D721Med (cell line): Measurements from ENCODE around the gene NUAK2.
A peak's percentile ranks its signal among the peaks of the same experiment; 100 is the strongest.

Source experiments
- DNase-seq: peaks from one replicate; pipeline ENCODE4 v3.0.0; 2011; ENCODE audit warnings: low spot score; ENCODE audit not compliant: insufficient read length
- FAIRE-seq: peaks from 2 replicates; lab custom pipeline; 2011; peaks lifted over from hg19 to GRCh38; lab: Jason Lieb, UNC
- CTCF ChIP-seq: IDR thresholded peaks from 2 replicates; pipeline ENCODE4 v1.5.1; 2012; ENCODE audit warnings: mild to moderate bottlenecking, control low read depth; ENCODE audit not compliant: insufficient read depth; ENCODE audit errors: missing control alignments

The NUAK2 gene

DNA sequence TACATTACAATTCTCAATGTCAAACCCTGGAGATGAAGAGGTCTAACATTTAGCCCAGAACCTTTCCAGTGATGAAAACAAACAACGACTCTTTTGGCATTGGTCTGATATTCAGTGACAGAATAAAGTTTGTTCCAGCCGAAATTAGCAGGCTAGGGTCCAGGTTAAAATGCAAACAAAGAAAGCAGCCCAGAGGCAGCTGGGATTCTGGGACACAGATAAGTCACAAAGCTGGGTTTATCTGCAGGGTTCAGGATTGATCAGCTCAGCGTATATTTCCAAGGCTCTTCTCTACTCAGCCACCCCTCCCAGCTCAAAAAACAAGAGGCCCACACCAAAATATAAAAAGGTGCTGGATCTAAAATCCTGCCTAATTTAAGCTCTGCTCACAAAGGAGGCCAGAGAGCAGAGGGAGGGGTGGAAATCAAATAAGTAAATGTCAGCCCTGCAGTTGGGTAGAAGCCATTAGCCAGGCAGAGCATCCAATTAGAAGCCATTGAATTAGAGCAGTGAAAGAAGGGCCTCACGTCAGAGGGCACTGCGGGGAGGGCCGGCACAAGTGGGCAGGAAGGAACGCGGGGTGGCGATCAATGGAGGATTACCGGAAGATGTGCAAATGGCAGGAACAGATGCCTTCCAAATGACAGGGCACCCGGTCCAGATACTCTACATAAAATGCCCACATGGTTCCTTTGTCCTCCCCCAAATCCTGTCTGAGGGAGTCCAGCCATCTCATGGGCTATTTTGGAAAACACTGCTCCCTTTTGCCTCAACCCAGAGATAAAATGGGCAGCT, 38.4 kb upstream of the NUAK2 start:
- FAIRE-seq: peak; percentile 95
- DNase-seq: no peak
- TF ChIP-seq CTCF: no peak

GRCh38 chr1:205358579-205358978, 37.0 kb upstream of the NUAK2 start:
- peak; percentile 38 for FAIRE-seq
- TF ChIP-seq CTCF: no peak

DNA sequence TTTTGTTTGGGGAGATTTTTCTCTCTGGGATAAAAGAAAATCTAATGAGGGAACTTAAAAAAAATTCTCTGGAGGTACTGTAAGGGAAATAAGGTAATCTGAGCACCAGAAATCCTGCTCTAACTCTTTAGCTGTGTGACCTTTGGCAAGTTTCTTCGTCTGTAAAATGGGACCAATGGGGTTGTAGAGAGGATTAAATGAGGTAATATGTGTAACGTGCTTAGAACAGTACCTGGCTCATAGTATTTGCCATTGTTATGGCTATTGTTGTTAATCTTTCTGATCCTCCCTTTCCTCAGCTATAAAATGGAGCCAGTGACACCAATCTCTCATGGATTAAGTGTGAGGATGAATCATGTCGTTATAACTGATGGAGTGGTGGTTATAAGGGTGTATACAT, 36.0 kb upstream of the NUAK2 start:
- TF ChIP-seq CTCF: no peak
- FAIRE-seq (peak; percentile 77), DNase-seq (no peak)

More at GRCh38 chr1:205358579-205358978, 37.0 kb upstream of the NUAK2 start:
- DNase-seq: no peak

- no peak for TF ChIP-seq CTCF
- FAIRE-seq (no peak), DNase-seq (no peak)
These were observed 35.0 kb upstream of the NUAK2 start, which contains the start of gene KLHDC8A for GRCh38 chr1:205356440-205357139. Gene KLHDC8A, minus strand, starts transcription at chr1:205356922. Its CDS starts 13,318 bp downstream, at chr1:205343604.

- FAIRE-seq: no peak
- no peak for DNase-seq
- TF ChIP-seq CTCF: no peak
These were observed 33.5 kb upstream of the NUAK2 start for GRCh38 chr1:205355075-205355453.

- FAIRE-seq: peak; percentile 91
- peak; percentile 95 for TF ChIP-seq CTCF
- no peak for DNase-seq
These were observed 32.9 kb upstream of the NUAK2 start for GRCh38 chr1:205354259-205355074.
